ENCODE data around the gene HOXD1. TPM values are rescaled to one million over a fixed set of nuclear protein-coding genes. Genes with fewer than 3 reads are reported as not detected.

The HOXD1 gene
- total RNA-seq, 1 experiment from 2014 or later = 0.18 TPM

DNA sequence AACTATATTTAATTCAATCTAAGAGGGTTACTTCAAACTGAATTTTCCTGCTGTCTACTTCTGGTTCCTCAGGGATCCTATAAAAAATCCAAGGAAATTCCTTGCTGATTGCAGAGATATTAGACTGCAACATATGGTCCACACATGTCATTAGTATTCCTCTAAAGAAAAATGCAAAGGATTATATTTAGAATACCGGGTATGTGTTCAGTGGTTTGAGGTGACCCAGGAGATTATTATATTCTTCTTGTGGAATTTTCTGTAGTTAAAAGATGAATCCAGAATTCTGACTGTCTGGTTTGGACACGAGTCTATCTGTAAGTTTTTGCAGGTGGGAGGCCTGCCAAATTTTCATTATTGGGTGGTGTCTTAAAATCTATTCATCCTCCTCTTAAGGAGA is 18.2 kb downstream of the HOXD1 start:
- Histone ChIP-seq H3K9me3 (ENCODE audit: control insufficient read depth, insufficient read depth, low read depth, low read length) (no peaks in the 10 kb centered on the region), H3K4me1 (ENCODE audit: control insufficient read depth, insufficient read depth, low read length) (no peaks in the 10 kb centered on the region), H3K36me3 (ENCODE audit: control insufficient read depth, insufficient read depth, low read length) (no peaks in the 10 kb centered on the region), H3K27ac (ENCODE audit: low read length) (no peak overlapping the region), H3K4me3 (ENCODE audit: low read depth in 2 of 2, low read length in 2 of 2) (no peak overlapping the region), H3K27me3 (ENCODE audit: control insufficient read depth, insufficient read depth, low read length) (peaks cover 2% of the 10 kb centered on the region)
- no peak for TF ChIP-seq SIN3A (IDR thresholded peaks at IDR 0.05; ENCODE audit: borderline replicate concordance, insufficient read depth, low read depth, low read length)
- TF ChIP-seq POLR2AphosphoS5 (IDR thresholded peaks at IDR 0.05; ENCODE audit: low read depth, low read length) = no peak
- TF ChIP-seq, protein P1, sequence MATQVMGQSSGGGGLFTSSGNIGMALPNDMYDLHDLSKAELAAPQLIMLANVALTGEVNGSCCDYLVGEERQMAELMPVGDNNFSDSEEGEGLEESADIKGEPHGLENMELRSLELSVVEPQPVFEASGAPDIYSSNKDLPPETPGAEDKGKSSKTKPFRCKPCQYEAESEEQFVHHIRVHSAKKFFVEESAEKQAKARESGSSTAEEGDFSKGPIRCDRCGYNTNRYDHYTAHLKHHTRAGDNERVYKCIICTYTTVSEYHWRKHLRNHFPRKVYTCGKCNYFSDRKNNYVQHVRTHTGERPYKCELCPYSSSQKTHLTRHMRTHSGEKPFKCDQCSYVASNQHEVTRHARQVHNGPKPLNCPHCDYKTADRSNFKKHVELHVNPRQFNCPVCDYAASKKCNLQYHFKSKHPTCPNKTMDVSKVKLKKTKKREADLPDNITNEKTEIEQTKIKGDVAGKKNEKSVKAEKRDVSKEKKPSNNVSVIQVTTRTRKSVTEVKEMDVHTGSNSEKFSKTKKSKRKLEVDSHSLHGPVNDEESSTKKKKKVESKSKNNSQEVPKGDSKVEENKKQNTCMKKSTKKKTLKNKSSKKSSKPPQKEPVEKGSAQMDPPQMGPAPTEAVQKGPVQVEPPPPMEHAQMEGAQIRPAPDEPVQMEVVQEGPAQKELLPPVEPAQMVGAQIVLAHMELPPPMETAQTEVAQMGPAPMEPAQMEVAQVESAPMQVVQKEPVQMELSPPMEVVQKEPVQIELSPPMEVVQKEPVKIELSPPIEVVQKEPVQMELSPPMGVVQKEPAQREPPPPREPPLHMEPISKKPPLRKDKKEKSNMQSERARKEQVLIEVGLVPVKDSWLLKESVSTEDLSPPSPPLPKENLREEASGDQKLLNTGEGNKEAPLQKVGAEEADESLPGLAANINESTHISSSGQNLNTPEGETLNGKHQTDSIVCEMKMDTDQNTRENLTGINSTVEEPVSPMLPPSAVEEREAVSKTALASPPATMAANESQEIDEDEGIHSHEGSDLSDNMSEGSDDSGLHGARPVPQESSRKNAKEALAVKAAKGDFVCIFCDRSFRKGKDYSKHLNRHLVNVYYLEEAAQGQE (IDR thresholded peaks at IDR 0.05; ENCODE audit: insufficient read depth in 1 of 2, low read depth in 2 of 2, low read length in 1 of 2) = no peak
- TF ChIP-seq, protein P2, sequence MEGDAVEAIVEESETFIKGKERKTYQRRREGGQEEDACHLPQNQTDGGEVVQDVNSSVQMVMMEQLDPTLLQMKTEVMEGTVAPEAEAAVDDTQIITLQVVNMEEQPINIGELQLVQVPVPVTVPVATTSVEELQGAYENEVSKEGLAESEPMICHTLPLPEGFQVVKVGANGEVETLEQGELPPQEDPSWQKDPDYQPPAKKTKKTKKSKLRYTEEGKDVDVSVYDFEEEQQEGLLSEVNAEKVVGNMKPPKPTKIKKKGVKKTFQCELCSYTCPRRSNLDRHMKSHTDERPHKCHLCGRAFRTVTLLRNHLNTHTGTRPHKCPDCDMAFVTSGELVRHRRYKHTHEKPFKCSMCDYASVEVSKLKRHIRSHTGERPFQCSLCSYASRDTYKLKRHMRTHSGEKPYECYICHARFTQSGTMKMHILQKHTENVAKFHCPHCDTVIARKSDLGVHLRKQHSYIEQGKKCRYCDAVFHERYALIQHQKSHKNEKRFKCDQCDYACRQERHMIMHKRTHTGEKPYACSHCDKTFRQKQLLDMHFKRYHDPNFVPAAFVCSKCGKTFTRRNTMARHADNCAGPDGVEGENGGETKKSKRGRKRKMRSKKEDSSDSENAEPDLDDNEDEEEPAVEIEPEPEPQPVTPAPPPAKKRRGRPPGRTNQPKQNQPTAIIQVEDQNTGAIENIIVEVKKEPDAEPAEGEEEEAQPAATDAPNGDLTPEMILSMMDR (IDR thresholded peaks at IDR 0.05) = no peak
- TF ChIP-seq TCF7L2 (IDR thresholded peaks at IDR 0.05; ENCODE audit: low read depth, low read length) = no peak
- intact Hi-C loops (cut with micrococcal nuclease; ENCODE audit: unreplicated experiment) (no loop called here), in situ Hi-C loops (cut with HindIII; ENCODE audit: low pct_unique_long_range_greater_than_20kb, low sequenced_read_pairs) (no loop called here)
- ChIA-PET POLR2A (no interaction called here), CTCF (interaction anchor here (0.7 kb wide), 2 partner anchors 60 to 139 kb away, joined by 4 to 5 read pairs; no protein-coding TSS in a partner anchor)
- ATAC-seq = no peak
- BruUV-seq (replicated peaks) = no TSS peak
- DNase-seq (ENCODE audit: low read depth, low spot score) = no peak

DNA sequence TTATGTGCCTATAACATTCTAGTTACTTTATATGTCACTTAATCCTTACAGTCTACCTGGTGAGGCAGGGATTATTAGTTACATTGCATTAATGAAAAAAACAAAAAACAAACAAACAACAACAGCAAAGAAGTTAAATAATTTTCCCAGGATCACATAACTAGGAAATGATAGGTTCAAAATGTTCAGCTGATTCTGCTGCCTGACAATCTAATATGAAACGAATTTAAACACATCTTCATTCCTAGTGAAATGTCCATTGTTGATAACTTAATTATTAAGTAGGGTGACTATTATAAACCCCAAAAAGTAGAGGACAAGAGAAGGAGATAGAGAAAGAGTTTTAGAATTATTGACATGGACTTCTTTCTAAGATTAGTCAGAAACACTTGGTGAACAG is 22.6 kb downstream of the HOXD1 start:
- intact Hi-C loops (cut with micrococcal nuclease; ENCODE audit: unreplicated experiment) = no loop called here
- no peak overlapping the region for H3K4me3 ChIP-seq (ENCODE audit: low read depth in 2 of 2, low read length in 2 of 2)

More for the DNA sequence above, 22.6 kb downstream of the HOXD1 start:
- Histone ChIP-seq H3K36me3 (ENCODE audit: control insufficient read depth, insufficient read depth, low read length) (no peaks in the 10 kb centered on the region), H3K9me3 (ENCODE audit: control insufficient read depth, insufficient read depth, low read depth, low read length) (no peaks in the 10 kb centered on the region), H3K27ac (ENCODE audit: low read length) (no peak overlapping the region), H3K4me1 (ENCODE audit: control insufficient read depth, insufficient read depth, low read length) (no peaks in the 10 kb centered on the region), H3K27me3 (ENCODE audit: control insufficient read depth, insufficient read depth, low read length) (peaks cover 4% of the 10 kb centered on the region)
- no TSS peak for BruUV-seq (replicated peaks)
- ChIA-PET POLR2A (no interaction called here), CTCF (no interaction called here)
- no peak for ATAC-seq
- no peak for DNase-seq (ENCODE audit: low read depth, low spot score)
- TF ChIP-seq TCF7L2 (IDR thresholded peaks at IDR 0.05; ENCODE audit: low read depth, low read length) (no peak), SIN3A (IDR thresholded peaks at IDR 0.05; ENCODE audit: borderline replicate concordance, insufficient read depth, low read depth, low read length) (no peak), POLR2AphosphoS5 (IDR thresholded peaks at IDR 0.05; ENCODE audit: low read depth, low read length) (no peak)
- TF ChIP-seq, protein P2 (IDR thresholded peaks at IDR 0.05) = no peak
- TF ChIP-seq, protein P1 (IDR thresholded peaks at IDR 0.05; ENCODE audit: insufficient read depth in 1 of 2, low read depth in 2 of 2, low read length in 1 of 2) = no peak
- in situ Hi-C loops (cut with HindIII; ENCODE audit: low pct_unique_long_range_greater_than_20kb, low sequenced_read_pairs) = no loop called here
